Measurements from ENCODE around the gene HS2ST1. TPM values are rescaled to one million over a fixed set of nuclear protein-coding genes. Genes with fewer than 3 reads are reported as not detected.

Gene HS2ST1
- polyA plus RNA-seq, 1 donor (not counting 4 experiments of a cell fraction or from before 2014, with no cell fraction given): 18.7 TPM

- H2AFZ ChIP-seq (ENCODE audit: control insufficient read depth, low read length): no peak overlapping the region
- FAIRE-seq: no peak
Observed at GRCh38 chr1:87149241-87150041, 235.0 kb downstream of the HS2ST1 start.

GRCh38 chr1:87150143-87150542 is 235.7 kb downstream of the HS2ST1 start:
- TF ChIP-seq CTCF (optimal IDR thresholded peaks at IDR 0.05 in 1 of 3, IDR thresholded peaks at IDR 0.05 in 1 of 3, conservative IDR thresholded peaks at IDR 0.05 in 1 of 3; ENCODE audit: extremely low read depth in 1 of 3, insufficient read depth in 2 of 3, low read length in 3 of 3): no peak
- TF ChIP-seq EZH2 (IDR thresholded peaks at IDR 0.05; ENCODE audit: low read length): no peak
- Histone ChIP-seq H3K27ac (ENCODE audit: control insufficient read depth, insufficient read depth, low read length) (no peak overlapping the region), H3K36me3 (ENCODE audit: control insufficient read depth in 2 of 2, extremely low read depth in 1 of 2, insufficient read depth in 2 of 2, low read length in 2 of 2) (no peaks in the 10 kb centered on the region), H3K9me1 (ENCODE audit: control insufficient read depth, extremely low read depth, insufficient read depth, low read length) (no peaks in the 10 kb centered on the region), H4K20me1 (ENCODE audit: control insufficient read depth, extremely low read depth, insufficient read depth, low read length) (no peaks in the 10 kb centered on the region), H3K4me1 (ENCODE audit: control insufficient read depth, extremely low read depth, insufficient read depth, low read length) (peaks cover 20% of the 10 kb centered on the region), H3K4me2 (ENCODE audit: control insufficient read depth, extremely low read depth, insufficient read depth, low read depth, low read length) (no peak overlapping the region), H3K79me2 (ENCODE audit: control insufficient read depth, insufficient read depth, low read length) (no peaks in the 10 kb centered on the region), H3K4me3 (ENCODE audit: control insufficient read depth in 2 of 3, extremely low read depth in 1 of 3, insufficient read depth in 2 of 3, low read depth in 1 of 3, low read length in 3 of 3) (no peak overlapping the region), H3K27me3 (ENCODE audit: control insufficient read depth, extremely low read depth, insufficient read depth, low read length) (no peaks in the 10 kb centered on the region), H3K9me3 (ENCODE audit: control insufficient read depth, low read depth, low read length) (no peaks in the 10 kb centered on the region), H3K9ac (ENCODE audit: control insufficient read depth, extremely low read depth, insufficient read depth, low read length) (no peak overlapping the region), H2AFZ (ENCODE audit: control insufficient read depth, low read length) (no peak overlapping the region)
- no peak for FAIRE-seq
- dilution Hi-C loops (cut with MboI; ENCODE audit: extremely low pct_ligation_motif_present, low sequenced_read_pairs): no loop called here
- DNase-seq (ENCODE audit: low read depth, low spot score): no peak

More at GRCh38 chr1:87149241-87150041, 235.0 kb downstream of the HS2ST1 start:
- Histone ChIP-seq H3K36me3 (ENCODE audit: control insufficient read depth in 2 of 2, extremely low read depth in 1 of 2, insufficient read depth in 2 of 2, low read length in 2 of 2) (no peaks in the 10 kb centered on the region), H3K27me3 (ENCODE audit: control insufficient read depth, extremely low read depth, insufficient read depth, low read length) (no peaks in the 10 kb centered on the region), H3K27ac (ENCODE audit: control insufficient read depth, insufficient read depth, low read length) (no peak overlapping the region), H3K4me1 (ENCODE audit: control insufficient read depth, extremely low read depth, insufficient read depth, low read length) (peaks cover 20% of the 10 kb centered on the region), H3K4me3 (ENCODE audit: control insufficient read depth in 2 of 3, extremely low read depth in 1 of 3, insufficient read depth in 2 of 3, low read depth in 1 of 3, low read length in 3 of 3) (no peak overlapping the region), H3K79me2 (ENCODE audit: control insufficient read depth, insufficient read depth, low read length) (no peaks in the 10 kb centered on the region), H3K9me1 (ENCODE audit: control insufficient read depth, extremely low read depth, insufficient read depth, low read length) (no peaks in the 10 kb centered on the region), H4K20me1 (ENCODE audit: control insufficient read depth, extremely low read depth, insufficient read depth, low read length) (no peaks in the 10 kb centered on the region), H3K9ac (ENCODE audit: control insufficient read depth, extremely low read depth, insufficient read depth, low read length) (no peak overlapping the region), H3K9me3 (ENCODE audit: control insufficient read depth, low read depth, low read length) (no peaks in the 10 kb centered on the region), H3K4me2 (ENCODE audit: control insufficient read depth, extremely low read depth, insufficient read depth, low read depth, low read length) (no peak overlapping the region)
- no peak for DNase-seq (ENCODE audit: low read depth, low spot score)
- TF ChIP-seq CTCF (optimal IDR thresholded peaks at IDR 0.05 in 1 of 3, IDR thresholded peaks at IDR 0.05 in 1 of 3, conservative IDR thresholded peaks at IDR 0.05 in 1 of 3; ENCODE audit: extremely low read depth in 1 of 3, insufficient read depth in 2 of 3, low read length in 3 of 3): no peak
- TF ChIP-seq EZH2 (IDR thresholded peaks at IDR 0.05; ENCODE audit: low read length): no peak
- dilution Hi-C loops (cut with MboI; ENCODE audit: extremely low pct_ligation_motif_present, low sequenced_read_pairs): no loop called here

Data from keratinocyte (primary cell).